ENCODE results near the gene SIK3. TPM values are rescaled to one million over a fixed set of nuclear protein-coding genes. Genes with fewer than 3 reads are reported as not detected.

The SIK3 gene
- polyA plus RNA-seq, 1 of the 3 experiments (the other 2 are of a cell fraction), result 5.1 TPM

- Histone ChIP-seq H3K27ac (ENCODE audit: low read depth in 2 of 2, low read length in 1 of 2) (no peak overlapping the region), H3K9me2 (no peaks in the 10 kb centered on the region), H3K36me3 (replicated peaks in 1 of 2; ENCODE audit: control insufficient read depth in 1 of 2, insufficient read depth in 2 of 2, low read length in 1 of 2) (no peaks in the 10 kb centered on the region), H2AFZ (ENCODE audit: low read depth) (no peak overlapping the region), H3K27me3 (ENCODE audit: insufficient read depth) (no peaks in the 10 kb centered on the region), H3K4me3 (ENCODE audit: low read depth in 2 of 2, low read length in 1 of 2) (no peak overlapping the region), H3K9ac (no peak overlapping the region), H3K79me2 (ENCODE audit: insufficient read depth) (no peaks in the 10 kb centered on the region), H3F3A (replicated peaks; ENCODE audit: insufficient read depth) (no peaks in the 10 kb centered on the region), H3K9me3 (no peaks in the 10 kb centered on the region), H4K20me1 (ENCODE audit: insufficient read depth) (no peaks in the 10 kb centered on the region), H3K4me1 (ENCODE audit: control insufficient read depth in 1 of 2, insufficient read depth in 2 of 2, low read depth in 1 of 2, low read length in 1 of 2) (no peaks in the 10 kb centered on the region), H3K4me2 (no peak overlapping the region)
- WGBS (ENCODE audit: low lambda C conversion rate), result 44% methylated on average over 5 of the region's 5 CpGs
- TF ChIP-seq JUND (IDR thresholded peaks at IDR 0.05) (no peak), ELF1 (IDR thresholded peaks at IDR 0.05) (no peak), MEF2A (IDR thresholded peaks at IDR 0.05; ENCODE audit: borderline replicate concordance, low read depth) (no peak), MAX (IDR thresholded peaks at IDR 0.05; ENCODE audit: low read depth) (no peak), NRF1 (IDR thresholded peaks at IDR 0.05; ENCODE audit: low read depth, low read length) (no peak), EP300 (IDR thresholded peaks at IDR 0.05; ENCODE audit: borderline replicate concordance in 1 of 2, low read depth in 1 of 2, low read length in 1 of 2) (no peak), FOSL2 (IDR thresholded peaks at IDR 0.05; ENCODE audit: borderline replicate concordance, low read depth) (no peak), SMC3 (IDR thresholded peaks at IDR 0.05; ENCODE audit: low read depth, low read length) (no peak), PBX3 (IDR thresholded peaks at IDR 0.05) (no peak), USF1 (IDR thresholded peaks at IDR 0.05; ENCODE audit: borderline replicate concordance, low read depth) (no peak), RCOR1 (IDR thresholded peaks at IDR 0.05; ENCODE audit: low read length) (no peak), MXI1 (IDR thresholded peaks at IDR 0.05; ENCODE audit: low read depth, low read length) (no peak), CTCF (IDR thresholded peaks at IDR 0.05) (no peak)
- POLR2A ChIA-PET, result interaction anchor here (0.6 kb wide), 1 partner anchor 216 kb away, joined by 3 read pairs; no protein-coding TSS in a partner anchor
- DNase-seq, result no peak
- CTCF ChIA-PET, result interaction anchor here (1.0 to 16.5 kb wide), 6 partner anchors 10 to 317 kb away, joined by 3 to 268 read pairs (median 27); partner anchors contain the start of genes APOA5, SIK3 and ZPR1
Measured at GRCh38 chr11:117107701-117108590, 9.7 kb upstream of the SIK3 start.
